PC-9 (cell line): Measurements from ENCODE around the gene PLXNC1. TPM values are rescaled to one million over a fixed set of nuclear protein-coding genes. Genes with fewer than 3 reads are reported as not detected.

Experiments used
- BruUV-seq: library from RNA; stranded (reverse); fragments of 400-500 nt; replicated peaks from 2 replicates; lab custom pipeline; 2021; lab: Mats Ljungman, UMichigan
- CTCF ChIA-PET: fragments of 300-600 bp; sonication (Branson Sonifier 250); formaldehyde crosslinking; loops from one replicate; lab custom pipeline; 2022; ENCODE audit warnings: antibody characterized with exemption; lab: Charles Lee
- POLR2A ChIA-PET: fragments of 300-600 bp; sonication (Branson Sonifier 250); formaldehyde crosslinking; loops from one replicate; lab custom pipeline; 2022; ENCODE audit warnings: antibody characterized with exemption; ENCODE audit not compliant: unreplicated experiment; lab: Charles Lee
- DNase-seq, 2 experiments: peaks; one replicate each; pipeline versions ENCODE4 v3.0.0 to v3.0.0-alpha.2; 2015 to 2022; ENCODE audit warnings: mixed read lengths in 1 of 2
- H2AFZ ChIP-seq: fragments of 200-600 bp; sonication (generic); 2 replicates; pipeline ENCODE4 v1.8.1; 2017; ENCODE audit warnings: antibody characterized with exemption
- H3F3A ChIP-seq: fragments of 200-600 bp; sonication (generic); 2 replicates; pipeline ENCODE4 v1.8.1; 2017; ENCODE audit warnings: antibody characterized with exemption, mild to moderate bottlenecking, low read depth; ENCODE audit not compliant: insufficient read depth
- H3K27ac ChIP-seq: fragments of 200-600 bp; sonication (generic); 2 replicates; pipeline ENCODE4 v1.6.1; 2016; ENCODE audit warnings: mixed run types
- H3K27me3 ChIP-seq: fragments of 200-600 bp; sonication (generic); 2 replicates; pipeline ENCODE4 v1.6.1; 2016; ENCODE audit warnings: low read depth, mixed run types; ENCODE audit not compliant: insufficient read depth
- H3K36me3 ChIP-seq: fragments of 200-600 bp; sonication (generic); 2 replicates; pipeline ENCODE4 v1.6.1; 2016; ENCODE audit warnings: low read depth, mixed run types
- H3K4me1 ChIP-seq: fragments of 200-600 bp; sonication (generic); replicated peaks from 2 replicates; pipeline ENCODE4 v1.6.1; 2016; ENCODE audit warnings: mixed run types; ENCODE audit not compliant: insufficient read depth
- H3K4me2 ChIP-seq: fragments of 200-600 bp; sonication (generic); 2 replicates; pipeline ENCODE4 v1.6.1; 2017; ENCODE audit warnings: mixed run types
- H3K4me3 ChIP-seq: fragments of 200-600 bp; sonication (generic); 2 replicates; pipeline ENCODE4 v1.6.1; 2016; ENCODE audit warnings: mixed run types
- H3K79me2 ChIP-seq: fragments of 200-600 bp; sonication (generic); 2 replicates; pipeline ENCODE4 v1.6.1; 2017; ENCODE audit warnings: low read depth, mixed run types
- H3K9me2 ChIP-seq: fragments of 200-600 bp; sonication (generic); 2 replicates; pipeline ENCODE4 v1.8.1; 2017; ENCODE audit warnings: mild to moderate bottlenecking; ENCODE audit not compliant: insufficient read depth
- H3K9me3 ChIP-seq: fragments of 200-600 bp; sonication (generic); 2 replicates; pipeline ENCODE4 v1.8.1; 2016; ENCODE audit warnings: low read depth; ENCODE audit not compliant: insufficient read depth
- H4K20me1 ChIP-seq: fragments of 200-600 bp; sonication (generic); 2 replicates; pipeline ENCODE4 v1.8.1; 2017; ENCODE audit not compliant: insufficient read depth
- EZH2 ChIP-seq: fragments of 200-600 bp; sonication (generic); IDR thresholded peaks from 2 replicates; pipeline ENCODE4 v1.8.0; 2017; ENCODE audit warnings: antibody characterized with exemption, low read depth
- intact Hi-C: fragments of 100-400 bp; cut with micrococcal nuclease; formaldehyde crosslinking; loops from one replicate; pipeline ENCODE4 v1.10.0; 2022; ENCODE audit not compliant: unreplicated experiment
- total RNA-seq: library from RNA; stranded (reverse); gene quantifications from 2 replicates; pipeline ENCODE4 v1.2.3, GENCODE V29; 2021
- TF ChIP-seq, protein P1 (sequence below): fragments of 200-600 bp; sonication (generic); conservative IDR thresholded peaks from 2 replicates; pipeline ENCODE4 v1.6.1; 2017; ENCODE audit warnings: mixed run types, antibody characterized with exemption, mild to moderate bottlenecking, moderate library complexity

Gene PLXNC1
- total RNA-seq, 1 experiment from 2014 or later: 2.3 TPM

GRCh38 chr12:94126067-94126466, 22.3 kb upstream of the PLXNC1 start:
- Histone ChIP-seq H4K20me1 (no peaks in the 10 kb centered on the region), H3K36me3 (no peaks in the 10 kb centered on the region), H3K9me2 (no peaks in the 10 kb centered on the region), H3K4me3 (no peak overlapping the region), H3K27ac (no peak overlapping the region), H3K4me2 (no peak overlapping the region), H3K27me3 (peaks cover 9% of the 10 kb centered on the region; the same call in 1 of the 2 replicates), H3K4me1 (0 out of 2 replicates have a peak, but pooled peaks cover 8% of the 10 kb centered on the region), H3K9me3 (no peaks in the 10 kb centered on the region), H2AFZ (no peak overlapping the region), H3K79me2 (no peaks in the 10 kb centered on the region), H3F3A (no peaks in the 10 kb centered on the region)
- DNase-seq: no peak
- BruUV-seq: no TSS peak
- CTCF ChIA-PET: no interaction called here
- intact Hi-C loops: no loop called here
- POLR2A ChIA-PET: no interaction called here
- TF ChIP-seq EZH2: no peak
- TF ChIP-seq, protein P1, sequence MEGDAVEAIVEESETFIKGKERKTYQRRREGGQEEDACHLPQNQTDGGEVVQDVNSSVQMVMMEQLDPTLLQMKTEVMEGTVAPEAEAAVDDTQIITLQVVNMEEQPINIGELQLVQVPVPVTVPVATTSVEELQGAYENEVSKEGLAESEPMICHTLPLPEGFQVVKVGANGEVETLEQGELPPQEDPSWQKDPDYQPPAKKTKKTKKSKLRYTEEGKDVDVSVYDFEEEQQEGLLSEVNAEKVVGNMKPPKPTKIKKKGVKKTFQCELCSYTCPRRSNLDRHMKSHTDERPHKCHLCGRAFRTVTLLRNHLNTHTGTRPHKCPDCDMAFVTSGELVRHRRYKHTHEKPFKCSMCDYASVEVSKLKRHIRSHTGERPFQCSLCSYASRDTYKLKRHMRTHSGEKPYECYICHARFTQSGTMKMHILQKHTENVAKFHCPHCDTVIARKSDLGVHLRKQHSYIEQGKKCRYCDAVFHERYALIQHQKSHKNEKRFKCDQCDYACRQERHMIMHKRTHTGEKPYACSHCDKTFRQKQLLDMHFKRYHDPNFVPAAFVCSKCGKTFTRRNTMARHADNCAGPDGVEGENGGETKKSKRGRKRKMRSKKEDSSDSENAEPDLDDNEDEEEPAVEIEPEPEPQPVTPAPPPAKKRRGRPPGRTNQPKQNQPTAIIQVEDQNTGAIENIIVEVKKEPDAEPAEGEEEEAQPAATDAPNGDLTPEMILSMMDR: no peak

DNA sequence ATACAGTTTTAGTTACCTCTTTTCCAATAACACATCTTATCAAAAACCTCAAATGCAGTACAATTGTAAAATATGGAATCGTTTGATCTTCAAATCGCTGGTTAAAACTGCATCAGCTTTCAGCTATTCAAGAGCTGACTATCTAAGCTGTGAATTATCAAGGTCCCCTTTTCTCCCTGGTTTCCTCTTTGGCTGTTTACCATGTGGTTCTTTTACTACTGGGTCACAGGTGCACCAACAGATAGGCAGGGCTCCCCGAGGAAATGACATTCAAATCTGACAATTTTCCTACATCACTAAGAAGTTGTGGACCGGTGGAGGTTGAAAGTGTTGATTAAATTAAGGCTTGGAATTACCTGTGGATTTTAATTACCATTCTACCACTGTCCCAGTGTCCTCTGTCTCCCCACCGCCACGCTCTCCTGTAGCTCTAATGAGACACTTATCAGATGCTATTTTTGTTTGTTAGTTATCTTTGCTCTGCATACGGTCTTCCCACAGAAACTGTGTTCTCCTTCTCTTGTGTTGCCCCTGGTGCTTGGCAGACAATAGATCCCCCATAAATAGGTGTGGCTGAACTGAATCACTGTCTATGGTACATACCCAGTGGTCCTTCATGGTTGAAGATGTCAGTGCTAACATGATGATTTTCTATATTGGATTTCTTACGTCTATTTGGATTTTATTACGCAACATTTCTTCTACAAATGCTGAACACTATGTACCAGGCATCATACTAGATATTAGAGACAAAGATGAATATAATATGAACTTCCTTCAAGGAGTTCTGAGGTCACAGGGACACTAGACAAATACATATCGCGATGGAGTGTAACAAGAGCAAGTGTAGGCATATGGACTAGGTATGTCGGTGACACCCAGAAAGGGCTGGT, 20.9 kb upstream of the PLXNC1 start:
- Histone ChIP-seq H3K36me3 (no peaks in the 10 kb centered on the region), H3K27ac (no peak overlapping the region), H4K20me1 (no peaks in the 10 kb centered on the region), H3K4me3 (no peak overlapping the region), H2AFZ (no peak overlapping the region), H3K4me2 (no peak overlapping the region), H3K79me2 (no peaks in the 10 kb centered on the region), H3K4me1 (0 out of 2 replicates have a peak, but pooled peaks cover 8% of the 10 kb centered on the region), H3K27me3 (peaks cover 9% of the 10 kb centered on the region; the same call in 1 of the 2 replicates), H3F3A (no peaks in the 10 kb centered on the region), H3K9me2 (no peaks in the 10 kb centered on the region), H3K9me3 (no peaks in the 10 kb centered on the region)
- POLR2A ChIA-PET: no interaction called here
- TF ChIP-seq EZH2: no peak
- TF ChIP-seq, protein P1: no peak
- CTCF ChIA-PET: no interaction called here
- intact Hi-C loops: no loop called here
- no TSS peak for BruUV-seq
- DNase-seq: no peak

DNA sequence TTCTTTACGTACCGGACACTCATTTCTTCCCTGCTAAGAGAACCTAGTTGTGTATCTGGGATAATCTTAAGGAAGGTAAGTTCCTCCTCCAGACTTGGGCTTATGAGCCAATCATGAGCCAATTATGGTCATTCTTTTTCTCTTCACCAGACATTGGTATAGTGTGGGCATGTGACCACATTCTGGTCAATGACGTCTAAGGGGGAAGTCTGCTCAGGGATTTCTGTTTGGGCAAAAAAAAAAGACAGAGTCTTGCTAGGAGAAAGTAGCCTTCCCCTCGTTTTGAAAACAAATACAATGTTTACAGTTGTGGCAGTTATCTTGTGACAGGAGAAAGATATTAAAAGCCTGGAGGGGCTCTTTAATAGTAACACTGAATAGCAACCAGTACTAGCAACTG, 20.1 kb upstream of the PLXNC1 start:
- BruUV-seq: no TSS peak
- H3K27me3 ChIP-seq: peaks cover 9% of the 10 kb centered on the region; the same call in 1 of the 2 replicates
- no peak overlapping the region for H3K4me2 ChIP-seq
- H4K20me1 ChIP-seq: no peaks in the 10 kb centered on the region
- H3K4me3 ChIP-seq: no peak overlapping the region
- no peaks in the 10 kb centered on the region for H3F3A ChIP-seq
- no peaks in the 10 kb centered on the region for H3K36me3 ChIP-seq
- no peak for DNase-seq
- ChIA-PET CTCF (no interaction called here), POLR2A (no interaction called here)
- no peaks in the 10 kb centered on the region for H3K9me3 ChIP-seq
- no peak overlapping the region for H2AFZ ChIP-seq
- TF ChIP-seq EZH2: no peak
- TF ChIP-seq, protein P1: no peak
- no peaks in the 10 kb centered on the region for H3K9me2 ChIP-seq
- H3K27ac ChIP-seq: no peak overlapping the region
- intact Hi-C loops: no loop called here
- no peaks in the 10 kb centered on the region for H3K79me2 ChIP-seq
- 0 out of 2 replicates have a peak, but pooled peaks cover 8% of the 10 kb centered on the region for H3K4me1 ChIP-seq
